HG02642 (cell line): ENCODE data around the gene ZNF234.
"Not testable (repeated sequence)": the region's sequence is repeated elsewhere in the genome, so short reads cannot be mapped to it uniquely, and the experiment has no call there.

Source experiments
- ATAC-seq: cut with Tn5 transposase; IDR thresholded peaks from one replicate; pipeline ENCODE4 v1.9.1; 2021; ENCODE audit warnings: mild to moderate bottlenecking; ENCODE audit not compliant: unreplicated experiment, poor library complexity

Gene ZNF234

DNA sequence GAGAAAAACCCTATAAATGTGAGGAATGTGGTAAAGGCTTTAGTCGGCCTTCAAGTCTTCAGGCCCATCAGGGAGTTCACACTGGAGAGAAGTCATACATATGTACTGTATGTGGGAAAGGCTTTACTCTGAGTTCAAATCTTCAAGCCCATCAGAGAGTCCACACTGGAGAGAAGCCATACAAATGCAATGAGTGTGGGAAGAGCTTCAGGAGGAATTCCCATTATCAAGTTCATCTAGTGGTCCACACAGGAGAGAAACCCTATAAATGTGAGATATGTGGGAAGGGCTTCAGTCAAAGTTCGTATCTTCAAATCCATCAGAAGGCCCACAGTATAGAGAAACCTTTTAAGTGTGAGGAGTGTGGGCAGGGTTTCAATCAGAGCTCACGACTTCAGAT is 35.2 kb downstream of the ZNF234 start:
- no peak for ATAC-seq

DNA sequence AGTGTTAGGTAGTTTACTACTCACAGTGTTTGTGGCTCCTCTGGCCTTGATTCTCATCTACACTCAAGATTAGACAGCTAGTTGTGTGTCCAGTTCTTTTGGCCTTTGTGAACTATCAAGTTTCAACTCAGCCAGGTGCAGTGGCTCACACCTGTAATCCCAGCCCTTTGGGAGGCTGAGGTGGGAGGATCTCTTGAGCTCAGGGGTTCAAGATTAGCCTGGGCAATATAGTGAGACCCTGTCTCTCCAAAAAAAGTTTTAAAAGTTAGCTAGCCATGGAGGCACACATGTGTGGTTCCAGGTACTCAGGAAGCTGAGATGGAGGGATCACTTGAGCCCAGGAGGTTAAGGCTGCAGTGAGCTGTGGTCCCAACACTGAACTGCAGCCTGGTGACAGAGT is 39.6 kb downstream of the ZNF234 start:
- ATAC-seq = no peak

DNA sequence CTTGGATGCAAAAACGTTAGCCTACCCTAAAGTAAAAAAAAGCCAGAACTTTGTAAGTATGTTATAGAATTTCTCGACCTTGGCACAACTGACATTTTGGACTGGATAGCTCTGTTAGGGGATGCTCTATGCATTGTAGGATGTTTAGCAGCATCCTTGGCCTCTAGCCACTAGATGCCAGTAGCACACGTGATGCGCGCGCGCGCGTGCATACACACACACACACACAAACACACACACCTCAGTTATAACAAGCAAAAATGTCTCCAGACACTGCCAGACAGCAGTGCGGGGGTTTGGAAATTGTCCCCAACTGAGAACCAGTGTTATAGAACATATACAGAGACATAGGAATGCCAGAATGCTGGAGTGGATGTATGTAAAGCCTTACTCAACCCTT is 40.8 kb downstream of the ZNF234 start:
- ATAC-seq = no peak

DNA sequence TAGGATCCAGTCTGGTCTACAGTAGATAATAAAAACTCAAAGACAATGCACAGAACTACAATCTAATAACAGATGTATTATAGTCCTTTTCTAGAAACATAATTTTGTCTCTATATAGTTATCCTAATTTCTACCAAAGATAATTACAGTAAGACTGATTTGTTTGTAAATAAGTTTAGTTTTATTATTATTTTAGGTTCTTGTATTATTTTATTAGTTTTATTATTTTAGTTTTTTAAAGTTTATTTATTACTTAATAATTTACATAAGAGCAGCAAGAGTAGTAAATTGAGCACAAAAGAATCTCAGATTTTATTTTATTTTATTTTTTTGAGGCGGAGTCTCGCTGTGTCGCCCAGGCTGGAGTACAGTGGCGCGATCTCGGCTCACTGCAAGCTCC is 48.7 kb downstream of the ZNF234 start:
- ATAC-seq = no peak

DNA sequence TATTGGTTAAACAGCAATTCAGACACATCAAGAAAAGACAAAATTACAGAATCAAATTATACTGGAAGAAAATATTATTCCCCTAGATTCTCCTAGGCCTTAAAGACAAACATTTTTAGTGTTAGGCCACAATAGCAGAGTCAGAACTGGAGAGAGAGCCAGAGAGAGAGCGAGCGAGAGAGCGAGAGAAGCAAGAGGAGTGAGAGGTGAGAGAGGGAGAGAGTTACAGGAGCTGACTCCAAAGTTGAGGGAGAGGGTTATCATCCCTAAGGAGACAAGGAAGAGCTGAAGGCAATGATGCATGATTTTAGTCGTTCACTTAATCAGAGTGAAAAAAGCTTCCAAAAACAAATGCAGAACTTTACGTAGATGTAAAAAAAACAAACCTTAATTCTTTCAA is 50.8 kb downstream of the ZNF234 start:
- no peak for ATAC-seq

DNA sequence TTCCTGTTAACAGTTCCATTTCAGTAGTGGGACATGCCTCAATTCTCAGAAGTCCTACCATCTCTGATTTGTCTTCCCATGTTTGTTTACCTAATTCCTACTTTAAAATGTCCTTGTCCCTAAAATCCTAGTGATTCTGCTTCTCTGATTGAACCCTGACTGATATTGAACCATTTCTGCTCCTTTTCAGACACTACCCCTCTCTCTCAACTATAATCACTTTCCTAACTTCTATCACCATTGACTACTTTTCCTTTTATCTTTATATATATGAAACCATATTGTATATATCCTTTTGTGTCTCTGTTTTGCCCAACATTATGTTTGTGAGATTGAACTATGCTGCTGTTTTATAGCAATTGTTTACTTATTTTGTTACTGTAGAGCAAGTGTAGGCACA is 55.4 kb downstream of the ZNF234 start:
- ATAC-seq = no peak

DNA sequence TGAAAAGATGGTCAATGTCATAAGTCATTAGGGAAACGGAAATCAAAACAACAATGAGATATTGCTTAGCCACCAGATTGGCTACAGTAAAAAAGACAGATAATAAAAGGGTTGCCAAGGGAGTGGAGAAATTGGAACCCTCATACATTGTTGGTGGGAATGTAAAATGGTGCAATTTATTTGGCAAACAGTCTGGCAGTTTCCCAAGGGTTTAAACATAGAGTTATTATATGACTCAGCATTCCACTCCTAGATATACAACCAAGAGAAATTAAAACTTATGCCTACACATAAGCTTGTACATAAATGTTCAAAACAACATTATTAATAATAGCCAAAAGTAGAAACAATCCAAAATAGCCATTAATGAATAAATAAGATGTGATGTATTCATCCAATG is 61.1 kb downstream of the ZNF234 start:
- ATAC-seq = no peak

DNA sequence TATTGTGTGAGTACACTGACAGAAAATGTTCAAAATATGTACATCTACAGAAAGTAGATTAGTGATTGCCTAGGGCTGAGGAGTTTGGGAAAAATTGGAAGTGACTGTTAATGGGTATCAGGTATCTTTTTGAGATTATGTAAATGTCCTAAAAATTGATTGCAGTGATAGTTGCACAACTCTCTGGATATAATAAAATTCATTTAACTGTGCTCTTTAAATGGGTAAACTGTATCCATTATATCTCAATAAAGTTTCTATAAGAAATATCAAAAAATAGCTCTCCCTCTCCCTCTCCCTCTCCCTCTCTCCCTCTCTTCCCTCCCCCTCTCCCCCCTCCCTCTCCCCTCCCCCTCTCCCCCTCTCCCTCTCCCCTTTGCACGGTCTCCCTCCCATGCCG is 61.6 kb downstream of the ZNF234 start:
- no peak for ATAC-seq

DNA sequence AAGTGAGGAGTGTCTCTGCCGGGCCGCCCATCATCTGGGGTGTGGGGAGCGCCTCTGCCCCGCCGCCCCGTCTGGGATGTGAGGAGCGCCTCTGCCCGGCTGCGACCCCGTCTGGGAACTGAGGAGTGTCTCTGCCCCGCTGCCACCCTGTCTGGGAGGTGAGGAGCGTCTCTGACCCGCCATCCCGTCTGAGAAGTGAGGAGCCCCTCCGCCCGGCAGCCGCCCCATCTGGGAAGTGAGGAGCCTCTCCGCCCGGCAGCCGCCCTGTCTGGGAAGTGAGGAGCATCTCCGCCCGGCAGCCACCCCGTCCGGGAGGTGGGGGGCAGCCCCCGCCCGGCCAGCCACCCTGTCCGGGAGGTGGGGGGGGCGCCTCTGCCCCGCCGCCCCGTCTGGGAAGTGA is 62.5 kb downstream of the ZNF234 start:
- not testable (repeated sequence) for ATAC-seq

DNA sequence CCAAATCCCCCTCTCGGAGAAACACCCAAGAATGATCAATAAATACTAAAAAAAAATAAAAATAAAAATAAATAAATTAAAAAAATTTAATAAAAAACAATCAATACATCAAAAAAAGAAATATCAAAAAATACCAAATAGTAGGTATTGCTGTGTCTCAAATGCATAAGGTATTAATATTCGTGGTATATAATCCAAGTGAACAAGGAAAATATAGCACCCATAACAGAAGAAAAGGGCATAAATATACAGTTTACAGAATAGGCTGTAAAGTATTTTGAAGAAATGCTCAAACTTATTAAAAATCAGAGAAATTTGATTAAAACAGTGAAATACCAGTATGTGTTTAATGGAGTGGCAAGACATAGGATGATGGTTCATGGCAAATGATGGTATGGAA is 63.4 kb downstream of the ZNF234 start:
- no peak for ATAC-seq

DNA sequence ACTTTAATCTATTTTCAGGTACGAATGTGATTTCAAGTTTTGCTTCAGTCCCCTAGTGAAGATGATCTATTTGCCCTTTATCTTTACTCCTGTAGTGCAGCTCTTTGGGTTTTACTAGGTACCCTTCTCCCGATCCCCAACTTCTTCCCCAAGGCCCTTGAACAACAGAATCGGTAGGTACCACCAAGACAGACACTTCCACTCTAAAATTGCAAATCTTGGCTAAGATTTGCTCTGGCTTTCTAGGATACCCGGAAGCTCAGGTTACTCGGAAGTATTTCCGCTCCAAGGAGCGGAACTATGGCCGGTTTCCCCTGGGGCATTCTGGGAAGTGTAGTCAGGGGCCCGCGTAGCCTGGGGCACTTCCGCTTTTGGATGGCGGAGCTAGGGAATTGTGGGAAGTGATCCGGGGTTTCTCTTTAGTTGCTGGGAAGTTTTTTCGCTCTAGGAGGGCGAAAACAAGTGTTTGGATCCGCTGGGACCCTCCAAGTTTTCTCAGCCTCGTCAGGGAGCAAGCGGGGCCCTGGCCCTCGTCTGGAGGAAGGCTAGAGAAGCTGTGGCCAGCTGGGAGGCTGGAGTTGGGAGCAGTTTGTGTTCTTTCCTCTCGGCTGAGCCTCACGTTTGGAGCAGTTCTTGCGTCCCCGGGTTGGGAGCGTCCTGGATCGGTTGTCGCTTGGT is 65.9 kb downstream of the ZNF234 start:
- ATAC-seq = peak; percentile 91
